Endothelial cell of umbilical vein (primary cell): Measurements from ENCODE around the gene INO80C. TPM values are rescaled to one million over a fixed set of nuclear protein-coding genes. Genes with fewer than 3 reads are reported as not detected.

Source experiments
- BruUV-seq: library from RNA; stranded (reverse); fragments of 400-500 nt; replicated peaks from 2 replicates; lab custom pipeline; 2021; lab: Mats Ljungman, UMichigan
- CTCF ChIA-PET: fragments of 300-600, 350-600 bp; sonication (Branson Sonifier 250); formaldehyde crosslinking; loops from one replicate; lab custom pipeline; 2021; ENCODE audit warnings: antibody characterized with exemption, inconsistent platforms; lab: Charles Lee
- POLR2A ChIA-PET: fragments of 300-600, 350-600 bp; sonication (Branson Sonifier 250); formaldehyde crosslinking; loops from one replicate; lab custom pipeline; 2021; ENCODE audit warnings: antibody characterized with exemption, inconsistent platforms; lab: Charles Lee
- DNase-seq: peaks from one replicate; pipeline ENCODE4 v3.0.0-alpha.2; 2011; ENCODE audit warnings: low read depth, low spot score
- FAIRE-seq: peaks from 2 replicates; lab custom pipeline; 2011; peaks lifted over from hg19 to GRCh38; lab: Jason Lieb, UNC
- H2AFZ ChIP-seq: 2 replicates; pipeline ENCODE4 v1.6.0; 2012; ENCODE audit warnings: low read depth, low read length, control low read depth, inconsistent platforms
- H3K27ac ChIP-seq: 2 replicates; pipeline ENCODE4 v1.5.1; 2011; ENCODE audit warnings: low read depth, mild to moderate bottlenecking, control low read depth, low read length, moderate library complexity; ENCODE audit not compliant: insufficient read depth
- H3K27me3 ChIP-seq, 2 experiments: 2 replicates each; pipeline versions ENCODE4 v1.6.0 to v1.6.1; 2011; ENCODE audit warnings: low read length in 2 of 2, mixed read lengths in 1 of 2; ENCODE audit not compliant: control insufficient read depth in 2 of 2, insufficient read depth in 2 of 2
- H3K36me3 ChIP-seq, 2 experiments: 2 replicates in 1 of 2; 3 replicates in 1 of 2; pipeline ENCODE4 v1.5.1; 2011; ENCODE audit warnings: low read length in 2 of 2, mild to moderate bottlenecking in 1 of 2, moderate library complexity in 1 of 2; ENCODE audit not compliant: control insufficient read depth in 2 of 2, insufficient read depth in 2 of 2; ENCODE audit errors: extremely low read depth in 1 of 2
- H3K4me1 ChIP-seq: 3 replicates; pipeline ENCODE4 v1.5.1; 2011; ENCODE audit warnings: mild to moderate bottlenecking, low read length; ENCODE audit not compliant: control insufficient read depth, insufficient read depth; ENCODE audit errors: extremely low read depth
- H3K4me2 ChIP-seq: 2 replicates; pipeline ENCODE4 v1.6.1; 2011; ENCODE audit warnings: low read length, control low read depth, mixed read lengths; ENCODE audit not compliant: insufficient read depth
- H3K4me3 ChIP-seq, 3 experiments: fragments of 200-600 bp in 1 of 3; sonication (generic), shearing (Covaris generic) in 1 of 3; replicated peaks in 1 of 3; 2 replicates each; pipeline ENCODE4 v1.5.1; 2011 to 2016; ENCODE audit warnings: control low read depth in 3 of 3, low read length in 3 of 3, mild to moderate bottlenecking in 2 of 3, inconsistent platforms in 1 of 3, low read depth in 1 of 3, moderate library complexity in 1 of 3; ENCODE audit not compliant: insufficient read depth in 1 of 3
- H3K79me2 ChIP-seq: 2 replicates; pipeline ENCODE4 v1.6.0; 2012; ENCODE audit warnings: low read length, inconsistent platforms; ENCODE audit not compliant: control insufficient read depth, insufficient read depth
- H3K9ac ChIP-seq: replicated peaks from 2 replicates; pipeline ENCODE3; 2011; ENCODE audit warnings: low read length, control low read depth; ENCODE audit not compliant: insufficient read depth; ENCODE audit errors: extremely low read depth
- H3K9me1 ChIP-seq: replicated peaks from 3 replicates; pipeline ENCODE4 v1.6.0; 2011; ENCODE audit warnings: mild to moderate bottlenecking, low read length; ENCODE audit not compliant: control insufficient read depth, insufficient read depth; ENCODE audit errors: extremely low read depth
- H3K9me3 ChIP-seq: replicated peaks from 2 replicates; pipeline ENCODE4 v1.5.1; 2012; ENCODE audit warnings: low read length, inconsistent platforms; ENCODE audit not compliant: control insufficient read depth, insufficient read depth
- H4K20me1 ChIP-seq: replicated peaks from 2 replicates; pipeline ENCODE3; 2011; ENCODE audit warnings: mild to moderate bottlenecking, low read length; ENCODE audit not compliant: control insufficient read depth, insufficient read depth; ENCODE audit errors: extremely low read depth
- FOS ChIP-seq: IDR thresholded peaks from 2 replicates; pipeline ENCODE4 v1.6.1; 2011; ENCODE audit warnings: mild to moderate bottlenecking, low read length, moderate library complexity, borderline replicate concordance; ENCODE audit not compliant: insufficient read depth
- GATA2 ChIP-seq: IDR thresholded peaks from 2 replicates; pipeline ENCODE4 v1.7.0; 2011; ENCODE audit warnings: low read depth, mild to moderate bottlenecking, moderate library complexity, mixed read lengths, low read length; ENCODE audit not compliant: insufficient read length, insufficient read depth
- JUN ChIP-seq: IDR thresholded peaks from 2 replicates; pipeline ENCODE4 v1.6.1; 2011; ENCODE audit warnings: borderline replicate concordance, low read depth; ENCODE audit not compliant: insufficient read length, insufficient read depth
- MYC ChIP-seq: IDR thresholded peaks from one replicate; pipeline ENCODE4 v1.6.1; 2011; ENCODE audit warnings: mild to moderate bottlenecking, low read depth, low read length
- POLR2AphosphoS5 ChIP-seq: IDR thresholded peaks from 2 replicates; pipeline ENCODE4 v1.6.1; 2012; ENCODE audit warnings: low read depth, mild to moderate bottlenecking, control low read depth, low read length, moderate library complexity; ENCODE audit not compliant: insufficient read depth
- dilution Hi-C: fragments of 300-500 bp; cut with MboI; formaldehyde crosslinking; loops from one replicate; pipeline ENCODE4 v1.15.0; 2019; ENCODE audit warnings: low sequenced_read_pairs; ENCODE audit not compliant: extremely low pct_ligation_motif_present
- intact Hi-C: fragments of 100-400 bp; cut with micrococcal nuclease; formaldehyde crosslinking; loops from one replicate; pipeline ENCODE4 v1.10.0; 2022
- polyA plus RNA-seq, 4 experiments: library from polyadenylated mRNA; depleted of rRNA in 3 of 4; stranded (reverse) in 3 of 4; unstranded in 1 of 4; fragments of >200 nt; gene quantifications; 2 replicates each; pipeline versions ENCODE4 v1.2.1 to v1.2.3, GENCODE V29; 2011 to 2012; ENCODE audit warnings: missing spikeins in 1 of 4
- total RNA-seq: library from RNA; stranded (reverse); gene quantifications from 2 replicates; pipeline ENCODE4 v1.2.3, GENCODE V29; 2021
- TF ChIP-seq, protein P1 (sequence below), 2 donors: IDR thresholded peaks; 1 replicate in 1 of 2; 2 replicates in 1 of 2; pipeline ENCODE4 v1.5.1; 2011; ENCODE audit warnings: low read length in 2 of 2, mild to moderate bottlenecking in 2 of 2, moderate library complexity in 2 of 2, control low read depth in 1 of 2, inconsistent platforms in 1 of 2, low read depth in 1 of 2; ENCODE audit not compliant: insufficient read depth in 1 of 2; ENCODE audit errors: extremely low read depth in 1 of 2

Gene INO80C
- total and polyA plus RNA-seq, 2 donors (not counting 3 experiments of a cell fraction or from before 2014, with no cell fraction given): 43.4 to 56.0 TPM

DNA sequence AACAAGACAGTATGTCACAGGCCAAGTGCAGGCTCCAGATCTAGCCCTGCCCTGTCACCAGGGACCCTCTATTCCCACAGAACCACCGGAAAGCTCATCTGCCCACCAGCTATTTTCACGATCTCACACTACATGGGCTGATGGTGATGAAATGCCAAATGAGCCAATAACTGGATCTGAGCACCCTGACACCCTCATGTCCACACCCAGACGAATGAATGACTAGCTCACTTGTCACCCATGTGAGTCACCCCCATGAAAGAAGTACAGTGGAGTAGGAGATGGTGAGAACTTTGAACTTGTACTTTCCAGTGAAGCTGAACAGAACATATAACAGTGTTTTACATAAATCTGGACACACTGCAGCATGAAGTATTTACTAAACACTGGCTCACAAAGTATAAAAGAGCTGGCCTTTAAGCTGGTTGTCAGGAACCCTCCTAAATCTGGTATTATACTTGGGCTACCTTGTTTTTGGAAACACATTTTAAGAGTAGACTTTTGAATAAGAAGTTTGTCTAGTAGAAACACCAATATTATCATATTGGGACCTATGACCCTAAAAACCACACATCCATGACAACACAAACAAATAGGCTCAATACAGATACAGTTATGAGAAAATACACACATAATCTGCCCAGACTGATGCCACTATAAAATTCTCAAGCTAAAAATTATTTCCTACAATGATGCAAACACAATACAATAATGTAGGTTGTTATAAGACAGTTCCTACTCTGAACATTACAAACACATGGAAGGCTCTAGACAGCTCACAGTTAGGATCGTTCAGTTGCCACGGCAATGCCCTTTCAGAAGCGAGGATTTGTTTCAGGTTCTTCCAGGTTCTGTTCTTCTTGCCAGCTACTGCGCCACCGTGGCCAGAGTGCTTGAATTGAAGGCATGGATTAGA lies 19.0 kb downstream of the INO80C start:
- intact Hi-C loops (loop anchor here (1.0 to 2.0 kb wide), 4 partner anchors 11 to 18 kb away; partner anchors contain the start of gene INO80C), dilution Hi-C loops (no loop called here)
- ChIA-PET POLR2A (interaction anchor here (0.7 to 1.6 kb wide), 3 partner anchors 13 to 19 kb away, joined by 3 to 10 read pairs (median 5); partner anchors contain the start of gene INO80C), CTCF (interaction anchor here (0.7 to 3.5 kb wide), 10 partner anchors 8 to 161 kb away, joined by 3 to 23 read pairs (median 4); partner anchors contain the start of gene INO80C)
- no peaks in the 10 kb centered on the region for H3K9me3 ChIP-seq
- H3K36me3 ChIP-seq: no peaks in the 10 kb centered on the region
- peaks cover 69% of the 10 kb centered on the region for H3K79me2 ChIP-seq
- DNase-seq: peak; percentile 81
- no peaks in the 10 kb centered on the region for H3K27me3 ChIP-seq
- H3K9ac ChIP-seq: peak overlapping the region; percentile 76
- no peaks in the 10 kb centered on the region for H4K20me1 ChIP-seq
- no peak overlapping the region for H2AFZ ChIP-seq
- H3K4me1 ChIP-seq: peaks cover 45% of the 10 kb centered on the region
- TF ChIP-seq FOS (peak; percentile 94), POLR2AphosphoS5 (no peak), JUN (peak; percentile 68), GATA2 (peak; percentile 7), MYC (no peak)
- TF ChIP-seq, protein P1, sequence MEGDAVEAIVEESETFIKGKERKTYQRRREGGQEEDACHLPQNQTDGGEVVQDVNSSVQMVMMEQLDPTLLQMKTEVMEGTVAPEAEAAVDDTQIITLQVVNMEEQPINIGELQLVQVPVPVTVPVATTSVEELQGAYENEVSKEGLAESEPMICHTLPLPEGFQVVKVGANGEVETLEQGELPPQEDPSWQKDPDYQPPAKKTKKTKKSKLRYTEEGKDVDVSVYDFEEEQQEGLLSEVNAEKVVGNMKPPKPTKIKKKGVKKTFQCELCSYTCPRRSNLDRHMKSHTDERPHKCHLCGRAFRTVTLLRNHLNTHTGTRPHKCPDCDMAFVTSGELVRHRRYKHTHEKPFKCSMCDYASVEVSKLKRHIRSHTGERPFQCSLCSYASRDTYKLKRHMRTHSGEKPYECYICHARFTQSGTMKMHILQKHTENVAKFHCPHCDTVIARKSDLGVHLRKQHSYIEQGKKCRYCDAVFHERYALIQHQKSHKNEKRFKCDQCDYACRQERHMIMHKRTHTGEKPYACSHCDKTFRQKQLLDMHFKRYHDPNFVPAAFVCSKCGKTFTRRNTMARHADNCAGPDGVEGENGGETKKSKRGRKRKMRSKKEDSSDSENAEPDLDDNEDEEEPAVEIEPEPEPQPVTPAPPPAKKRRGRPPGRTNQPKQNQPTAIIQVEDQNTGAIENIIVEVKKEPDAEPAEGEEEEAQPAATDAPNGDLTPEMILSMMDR (IDR thresholded peaks at IDR 0.05; ENCODE audit: extremely low read depth in 1 of 2, insufficient read depth in 1 of 2, low read depth in 1 of 2, low read length in 2 of 2): no peak
- peak overlapping the region; percentile 90 for H3K27ac ChIP-seq
- H3K4me3 ChIP-seq: peak overlapping the region in 2 of 3 experiments; percentile 46 to 47
- no peaks in the 10 kb centered on the region for H3K9me1 ChIP-seq
- H3K4me2 ChIP-seq: peak overlapping the region; percentile 45
- peak; percentile 62 for FAIRE-seq
- TSS peak; percentile 77 for BruUV-seq
